C4-2B (cell line): ENCODE results near the gene FRS3.

ENCODE experiments used
- H3K27ac ChIP-seq: fragments of 450-650 bp; 2 replicates; pipeline ENCODE4 v1.5.1; 2017
- CTCF ChIP-seq: fragments of 450-650 bp; conservative IDR thresholded peaks from 2 replicates; pipeline ENCODE4 v1.5.1; 2017; ENCODE audit warnings: mild to moderate bottlenecking
- ZFX ChIP-seq: fragments of 450-650 bp; IDR thresholded peaks from 2 replicates; pipeline ENCODE4 v1.6.1; 2017

The FRS3 gene

GRCh38 chr6:41757931-41758640 is 21.6 kb downstream of the FRS3 start:
- TF ChIP-seq ZFX, result no peak
- TF ChIP-seq CTCF, result no peak
- no peak overlapping the region for H3K27ac ChIP-seq

- TF ChIP-seq CTCF (no peak), ZFX (no peak)
- H3K27ac ChIP-seq, result no peak overlapping the region
Measured at GRCh38 chr6:41757271-41757670, 22.4 kb downstream of the FRS3 start.

GRCh38 chr6:41756354-41756753 is 23.3 kb downstream of the FRS3 start:
- no peak for TF ChIP-seq ZFX
- no peak for TF ChIP-seq CTCF
- H3K27ac ChIP-seq, result no peak overlapping the region

GRCh38 chr6:41755895-41756294 is 23.8 kb downstream of the FRS3 start:
- TF ChIP-seq CTCF, result no peak
- no peak for TF ChIP-seq ZFX

GRCh38 chr6:41750374-41750773 is 29.3 kb downstream of the FRS3 start:
- H3K27ac ChIP-seq, result no peak overlapping the region
- TF ChIP-seq ZFX (no peak), CTCF (no peak)

More at GRCh38 chr6:41755895-41756294, 23.8 kb downstream of the FRS3 start:
- no peak overlapping the region for H3K27ac ChIP-seq

GRCh38 chr6:41748542-41748941 is 31.2 kb downstream of the FRS3 start:
- TF ChIP-seq CTCF (no peak), ZFX (no peak)
- peak overlapping the region; percentile 96 for H3K27ac ChIP-seq

GRCh38 chr6:41748102-41748477 is 31.6 kb downstream of the FRS3 start:
- no peak for TF ChIP-seq CTCF
- TF ChIP-seq ZFX, result no peak
- peak overlapping the region; percentile 96 for H3K27ac ChIP-seq
